GM10266 (cell line): ENCODE results near the gene MAP1S.

Source experiments
- DNase-seq: peaks from one replicate; pipeline ENCODE4 v3.0.0; 2012; ENCODE audit errors: extremely low spot score
- TF ChIP-seq, protein P1 (sequence below): IDR thresholded peaks from 2 replicates; pipeline ENCODE4 v1.5.1; 2012; ENCODE audit warnings: mild to moderate bottlenecking, low read depth; ENCODE audit not compliant: control insufficient read depth, insufficient read depth; ENCODE audit errors: missing control alignments

Gene MAP1S

DNA sequence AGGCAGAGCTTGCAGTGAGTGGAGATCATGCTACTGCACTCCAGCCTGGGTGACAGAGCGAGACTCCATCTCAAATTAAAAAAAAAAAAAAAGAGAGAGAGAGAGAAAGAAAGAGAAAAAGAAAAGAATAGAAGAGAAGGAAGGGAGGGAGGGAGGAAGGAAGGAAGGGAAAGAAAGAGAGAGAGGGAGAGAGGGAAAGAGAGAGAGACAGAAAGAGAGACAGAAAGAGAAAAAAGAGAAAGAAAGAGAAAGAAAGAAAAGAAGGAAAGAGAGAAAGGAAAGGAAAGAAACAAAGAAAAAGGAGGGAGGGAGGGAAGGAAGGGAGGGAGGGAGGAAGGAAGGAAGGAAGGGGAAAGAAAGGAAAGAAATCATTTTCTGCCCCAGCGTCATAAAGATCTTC lies 24.1 kb upstream of the MAP1S start:
- TF ChIP-seq, protein P1, sequence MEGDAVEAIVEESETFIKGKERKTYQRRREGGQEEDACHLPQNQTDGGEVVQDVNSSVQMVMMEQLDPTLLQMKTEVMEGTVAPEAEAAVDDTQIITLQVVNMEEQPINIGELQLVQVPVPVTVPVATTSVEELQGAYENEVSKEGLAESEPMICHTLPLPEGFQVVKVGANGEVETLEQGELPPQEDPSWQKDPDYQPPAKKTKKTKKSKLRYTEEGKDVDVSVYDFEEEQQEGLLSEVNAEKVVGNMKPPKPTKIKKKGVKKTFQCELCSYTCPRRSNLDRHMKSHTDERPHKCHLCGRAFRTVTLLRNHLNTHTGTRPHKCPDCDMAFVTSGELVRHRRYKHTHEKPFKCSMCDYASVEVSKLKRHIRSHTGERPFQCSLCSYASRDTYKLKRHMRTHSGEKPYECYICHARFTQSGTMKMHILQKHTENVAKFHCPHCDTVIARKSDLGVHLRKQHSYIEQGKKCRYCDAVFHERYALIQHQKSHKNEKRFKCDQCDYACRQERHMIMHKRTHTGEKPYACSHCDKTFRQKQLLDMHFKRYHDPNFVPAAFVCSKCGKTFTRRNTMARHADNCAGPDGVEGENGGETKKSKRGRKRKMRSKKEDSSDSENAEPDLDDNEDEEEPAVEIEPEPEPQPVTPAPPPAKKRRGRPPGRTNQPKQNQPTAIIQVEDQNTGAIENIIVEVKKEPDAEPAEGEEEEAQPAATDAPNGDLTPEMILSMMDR: no peak
- DNase-seq: no peak

GRCh38 chr19:17703824-17704463 lies 15.3 kb upstream of the MAP1S start:
- peak; percentile 73 for DNase-seq
- TF ChIP-seq, protein P1: peak; percentile 83

GRCh38 chr19:17706750-17707181 lies 12.5 kb upstream of the MAP1S start:
- DNase-seq: no peak
- TF ChIP-seq, protein P1: no peak

- TF ChIP-seq, protein P1: no peak
- no peak for DNase-seq
Measured at GRCh38 chr19:17711851-17712250, 7.4 kb upstream of the MAP1S start.

DNA sequence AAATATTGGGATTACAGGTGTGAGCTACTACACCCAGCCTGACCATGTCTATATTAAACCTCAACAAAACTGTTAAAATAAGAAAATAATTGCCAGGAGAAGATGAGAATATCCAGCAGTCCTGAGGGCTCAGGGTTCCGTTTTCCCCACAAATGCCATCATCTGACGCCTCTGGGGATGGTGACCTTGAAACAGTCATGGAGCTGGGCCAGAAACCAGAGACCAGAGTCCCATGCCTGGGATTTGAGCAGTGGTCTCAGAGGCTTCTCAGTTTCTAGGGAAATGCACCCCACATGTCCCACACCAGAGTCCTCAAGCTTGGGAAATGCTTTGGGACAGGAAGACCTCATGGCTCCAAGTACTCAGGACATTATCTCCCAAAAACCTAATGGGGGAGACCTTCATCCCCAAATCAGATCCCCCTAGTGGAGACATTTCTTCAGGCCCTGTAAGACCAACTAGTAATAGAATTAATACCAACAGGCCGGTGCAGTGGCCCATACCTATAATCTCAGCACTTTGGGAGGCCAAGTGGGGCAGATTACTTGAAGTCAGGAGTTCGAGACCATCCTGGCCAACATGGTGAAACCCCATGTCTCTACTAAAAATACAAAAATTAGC lies 2.9 kb upstream of the MAP1S start:
- peak; percentile 42 for DNase-seq

DNA sequence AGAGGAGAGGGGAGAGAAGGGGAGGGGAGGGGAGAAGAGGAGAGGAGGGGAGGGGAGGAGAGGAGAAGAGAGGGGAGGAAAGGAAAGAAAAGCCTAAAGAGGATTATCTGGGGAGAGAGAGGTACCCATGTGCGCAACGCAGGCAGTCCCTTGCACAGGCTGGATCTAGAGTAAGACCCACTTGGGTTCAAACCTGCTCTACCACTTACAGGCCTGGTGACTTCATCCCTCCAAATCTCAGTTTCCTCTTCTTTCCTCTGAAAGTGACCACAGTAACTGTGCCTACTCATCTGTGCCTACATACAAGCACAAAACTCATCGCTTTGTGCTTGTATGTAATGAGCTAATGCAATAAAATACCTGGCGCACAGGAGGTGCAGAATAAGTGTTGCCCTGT lies 732 bp upstream of the MAP1S start:
- TF ChIP-seq, protein P1: no peak
- DNase-seq: no peak

More for the DNA sequence above, 2.9 kb upstream of the MAP1S start:
- TF ChIP-seq, protein P1: peak; percentile 15

DNA sequence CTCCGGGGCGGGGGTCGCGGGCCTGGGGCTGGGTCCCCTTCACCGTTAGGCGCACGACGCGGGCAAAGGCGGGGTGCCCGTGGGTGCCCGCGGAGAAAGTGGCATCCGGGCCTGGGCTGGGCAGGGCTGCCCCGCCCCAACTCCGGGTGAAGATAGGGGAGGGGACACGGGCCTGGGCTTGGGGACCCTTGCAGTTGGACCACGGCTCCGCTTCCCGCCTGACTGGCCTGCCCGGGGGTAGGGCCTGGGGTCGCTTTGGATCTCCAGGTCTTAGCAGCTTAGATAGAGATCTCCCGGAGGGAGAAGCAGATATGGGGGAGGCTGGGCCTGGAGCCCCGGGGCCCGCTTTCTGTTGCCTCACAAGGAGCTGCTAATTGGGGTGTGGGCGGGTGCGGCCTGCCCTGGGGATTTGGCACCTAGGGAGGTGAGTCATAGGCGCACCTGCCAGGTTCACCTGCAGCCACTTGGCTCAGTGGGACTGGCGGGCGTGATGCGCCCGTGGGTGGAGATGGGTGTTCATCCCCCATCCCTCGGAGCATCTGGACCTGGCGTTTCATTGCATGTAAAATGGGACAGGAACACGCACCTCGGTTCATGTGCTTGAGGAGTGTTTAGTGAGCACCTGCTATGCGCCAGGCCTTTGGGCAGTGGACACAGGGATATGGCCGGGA lies 585 bp downstream of the MAP1S start:
- peak; percentile 53 for DNase-seq
- TF ChIP-seq, protein P1: no peak
